ENCODE measurements around the gene TULP1.

GRCh38 chr6:35562060-35562459 is 49.4 kb upstream of the TULP1 start:
- TF ChIP-seq CTCF (conservative IDR thresholded peaks at IDR 0.05; ENCODE audit: low read depth, low read length) (no peak), EZH2phosphoT487 (IDR thresholded peaks at IDR 0.05; ENCODE audit: borderline replicate concordance, low read length) (no peak)
